GM12878 (cell line): ENCODE data around the gene CLSTN2. TPM values are rescaled to one million over a fixed set of nuclear protein-coding genes. Genes with fewer than 3 reads are reported as not detected.

Source experiments
- ATAC-seq: fragments of 200-7000 bp; cut with Tn5 transposase; 3 replicates; pipeline ENCODE4 v1.9.1; 2020; ENCODE audit warnings: mild to moderate bottlenecking, moderate library complexity
- BruUV-seq: library from RNA; stranded (reverse); fragments of 400-500 nt; replicated peaks from 2 replicates; lab custom pipeline; 2021; lab: Mats Ljungman, UMichigan
- CTCF ChIA-PET: fragments of 300-600 bp; sonication (Branson Sonifier 250); formaldehyde crosslinking; extraction: SDS; loops from one replicate; lab custom pipeline; 2021; ENCODE audit warnings: inconsistent platforms; lab: Yijun Ruan, JAX
- POLR2A ChIA-PET: fragments of 350-600 bp; formaldehyde crosslinking; extraction: SDS; loops from one replicate; lab custom pipeline; 2021; ENCODE audit warnings: inconsistent platforms; lab: Charles Lee
- RAD21 ChIA-PET: fragments of 300-600 bp; sonication (Branson Sonifier 250); formaldehyde crosslinking; loops from one replicate; lab custom pipeline; 2023; ENCODE audit warnings: antibody characterized with exemption; ENCODE audit not compliant: unreplicated experiment; lab: Charles Lee
- SMC1A ChIA-PET: fragments of 300-600 bp; sonication (Branson Sonifier 250); formaldehyde crosslinking; loops from one replicate; lab custom pipeline; 2023; ENCODE audit not compliant: unreplicated experiment, uncharacterized antibody; lab: Charles Lee
- DNase-seq: peaks from one replicate; pipeline ENCODE4 v3.0.0-alpha.2; 2011; ENCODE audit warnings: low read depth, low spot score
- FAIRE-seq: peaks from 3 replicates; lab custom pipeline; 2011; peaks lifted over from hg19 to GRCh38; lab: Jason Lieb, UNC
- H2AFZ ChIP-seq: 2 replicates; pipeline ENCODE4 v1.6.0; 2011; ENCODE audit warnings: low read depth, low read length, control low read depth; ENCODE audit not compliant: control insufficient read depth
- H3K27ac ChIP-seq: 2 replicates; pipeline ENCODE4 v1.5.1; 2011; ENCODE audit warnings: control low read depth; ENCODE audit not compliant: control insufficient read depth, insufficient read depth
- H3K27me3 ChIP-seq, 2 experiments: replicated peaks in 1 of 2; 2 replicates each; pipeline versions ENCODE4 v1.6.0 to v1.6.1; 2011; ENCODE audit warnings: low read length in 1 of 2; ENCODE audit not compliant: control insufficient read depth in 2 of 2, insufficient read depth in 2 of 2
- H3K36me3 ChIP-seq, 2 experiments: 2 replicates each; pipeline ENCODE4 v1.5.1; 2011; ENCODE audit warnings: low read length in 1 of 2; ENCODE audit not compliant: control insufficient read depth in 2 of 2, insufficient read depth in 2 of 2
- H3K4me1 ChIP-seq: 2 replicates; pipeline ENCODE4 v1.6.1; 2011; ENCODE audit warnings: mild to moderate bottlenecking, low read length, moderate library complexity, mixed read lengths; ENCODE audit not compliant: control insufficient read depth, insufficient read depth
- H3K4me2 ChIP-seq: 2 replicates; pipeline ENCODE4 v1.6.0; 2011; ENCODE audit warnings: control low read depth; ENCODE audit not compliant: control insufficient read depth, insufficient read depth
- H3K4me3 ChIP-seq: fragments of 200-600 bp; sonication (generic); 2 replicates; pipeline ENCODE4 v1.5.1; 2016
- H3K79me2 ChIP-seq: 2 replicates; pipeline ENCODE4 v1.6.0; 2011; ENCODE audit warnings: low read length; ENCODE audit not compliant: control insufficient read depth, insufficient read depth
- H3K9ac ChIP-seq: 2 replicates; pipeline ENCODE4 v1.8.0; 2011; ENCODE audit warnings: low read length, control low read depth, mixed read lengths; ENCODE audit not compliant: control insufficient read depth, insufficient read depth
- H3K9me3 ChIP-seq: replicated peaks from 3 replicates; pipeline ENCODE4 v1.5.1; 2011; ENCODE audit warnings: mild to moderate bottlenecking, low read length; ENCODE audit not compliant: control insufficient read depth, insufficient read depth
- H4K20me1 ChIP-seq: 2 replicates; pipeline ENCODE4 v1.6.0; 2011; ENCODE audit not compliant: control insufficient read depth, insufficient read depth
- ATF3 ChIP-seq: IDR thresholded peaks from 2 replicates; pipeline ENCODE4 v1.6.1; 2011; ENCODE audit warnings: low read depth, mild to moderate bottlenecking, low read length, moderate library complexity, borderline replicate concordance; ENCODE audit errors: extremely low read depth
- BCL11A ChIP-seq: IDR thresholded peaks from 2 replicates; pipeline ENCODE4 v1.6.1; 2011; ENCODE audit warnings: low read depth, low read length
- CTCF ChIP-seq, 3 experiments: IDR thresholded peaks in 2 of 3; conservative IDR thresholded peaks in 1 of 3; 2 replicates each; pipeline ENCODE4 v1.5.1; 2011; ENCODE audit warnings: low read depth in 3 of 3, low read length in 3 of 3, mild to moderate bottlenecking in 3 of 3, control low read depth in 2 of 3, moderate library complexity in 2 of 3, inconsistent platforms in 1 of 3, mixed read lengths in 1 of 3; ENCODE audit not compliant: control insufficient read depth in 2 of 3, insufficient read depth in 1 of 3; ENCODE audit errors: extremely low read depth in 1 of 3
- EED ChIP-seq: sonication (generic); IDR thresholded peaks from 2 replicates; pipeline ENCODE4 v1.6.1; 2016; ENCODE audit warnings: antibody characterized with exemption, low read depth
- MEF2B ChIP-seq: fragments of 450-650 bp; IDR thresholded peaks from 2 replicates; pipeline ENCODE4 v1.6.1; 2018; ENCODE audit warnings: mild to moderate bottlenecking, moderate library complexity; ENCODE audit not compliant: partially characterized antibody, poor library complexity, severe bottlenecking
- POLR2A ChIP-seq: IDR thresholded peaks from 2 replicates; pipeline ENCODE4 v1.6.1; 2011; ENCODE audit warnings: low read depth, mild to moderate bottlenecking, low read length
- RAD21 ChIP-seq: IDR thresholded peaks from 2 replicates; pipeline ENCODE4 v1.6.1; 2011; ENCODE audit warnings: mild to moderate bottlenecking, low read depth, low read length, moderate library complexity; ENCODE audit not compliant: insufficient read depth
- RUNX3 ChIP-seq: IDR thresholded peaks from 2 replicates; pipeline ENCODE4 v1.6.1; 2012; ENCODE audit warnings: low read length, inconsistent platforms
- SMARCA5 ChIP-seq: fragments of 450-650 bp; IDR thresholded peaks from 2 replicates; pipeline ENCODE4 v1.6.1; 2017; ENCODE audit warnings: mild to moderate bottlenecking
- SMC3 ChIP-seq: IDR thresholded peaks from 2 replicates; pipeline ENCODE4 v1.6.1; 2011; ENCODE audit warnings: low read length, improper control_type of control experiment, borderline replicate concordance
- SUZ12 ChIP-seq: fragments of 200-600 bp; sonication (generic); IDR thresholded peaks from one replicate; pipeline ENCODE4 v1.6.1; 2018; ENCODE audit warnings: antibody characterized with exemption, mild to moderate bottlenecking; ENCODE audit not compliant: unreplicated experiment
- WGBS: methylation state at CpG from one replicate; pipeline ENCODE4 v1.1.6; 2016; ENCODE audit warnings: low lambda C conversion rate; ENCODE audit not compliant: insufficient replicate concordance, insufficient coverage; ENCODE audit errors: missing lambda C conversion rate; 5-methylcytosine and 5-hydroxymethylcytosine counted together
- in situ Hi-C: fragments of 300-500 bp; cut with MboI; formaldehyde crosslinking; loops from 9 replicates; pipeline ENCODE4 v1.14.3; 2018; ENCODE audit warnings: mixed read lengths
- intact Hi-C: fragments of 100-400 bp; cut with micrococcal nuclease; formaldehyde crosslinking; loops from one replicate; pipeline ENCODE4 v1.14.2; 2022; ENCODE audit not compliant: unreplicated experiment
- polyA plus RNA-seq, 11 experiments: library from polyadenylated mRNA; depleted of rRNA in 4 of 11; unstranded in 6 of 11; stranded (reverse) in 5 of 11; fragments of >200 nt; fragmentation: Nextera tagmentation in 4 of 11; fragmentation: Illumina TruSeq in 1 of 11; extraction: Ambion mirVana in 4 of 11; extraction: Trizol in 1 of 11; gene quantifications; 1 replicate in 1 of 11; 2 replicates in 10 of 11; pipeline versions ENCODE4 v1.2.1 to v1.2.3, GENCODE V29; 2011 to 2016; ENCODE audit warnings: inconsistent platforms in 2 of 11, missing spikeins in 2 of 11, low read depth in 1 of 11
- total RNA-seq, 4 experiments: library from RNA; depleted of rRNA in 3 of 4; stranded (reverse); fragments of >200 nt in 3 of 4; fragmentation: Illumina TruSeq in 1 of 4; extraction: Trizol in 1 of 4; gene quantifications; 2 replicates each; pipeline versions ENCODE4 v1.2.1 to v1.2.3, GENCODE V29; 2013 to 2021

CLSTN2 gene
- total and polyA plus RNA-seq, 10 of the 15 experiments (the other 5 are each of a cell fraction or from before 2014, with no cell fraction given): under 0.01 to 0.10 (median under 0.01) TPM; not detected in 5

GRCh38 chr3:140207541-140207940 lies 272.6 kb downstream of the CLSTN2 start:
- POLR2A ChIA-PET: no interaction called here

GRCh38 chr3:140216249-140216648 lies 281.3 kb downstream of the CLSTN2 start:
- WGBS: 47% methylated on average over 6 of the region's 6 CpGs
- SMC1A ChIA-PET: interaction anchor here (0.7 to 5.7 kb wide), 7 partner anchors 10 to 87 kb away, joined by 3 to 40 read pairs (median 4); no protein-coding TSS in a partner anchor
- Histone ChIP-seq H4K20me1 (no peaks in the 10 kb centered on the region), H3K27me3 (no peaks in the 10 kb centered on the region; a peak in 1 of 4 replicates), H3K79me2 (no peaks in the 10 kb centered on the region), H3K4me1 (no peaks in the 10 kb centered on the region), H3K4me3 (no peak overlapping the region), H3K36me3 (no peaks in the 10 kb centered on the region), H2AFZ (no peak overlapping the region), H3K27ac (no peak overlapping the region), H3K9me3 (no peaks in the 10 kb centered on the region), H3K9ac (no peak overlapping the region), H3K4me2 (no peak overlapping the region)
- RAD21 ChIA-PET: interaction anchor here (4.8 kb wide), 1 partner anchor 88 kb away, joined by 41 read pairs; no protein-coding TSS in a partner anchor
- no peak for FAIRE-seq
- CTCF ChIA-PET: interaction anchor here (0.7 to 8.2 kb wide), 10 partner anchors 10 to 229 kb away, joined by 3 to 72 read pairs (median 3); no protein-coding TSS in a partner anchor
- POLR2A ChIA-PET: no interaction called here
- DNase-seq: no peak
- no TSS peak for BruUV-seq
- in situ Hi-C loops (no loop called here), intact Hi-C loops (loop anchor here (2.0 to 5.0 kb wide), 3 partner anchors 54 to 279 kb away; partner anchors contain the start of gene CLSTN2)
- TF ChIP-seq CTCF (IDR thresholded peaks at IDR 0.05 in 2 of 3, conservative IDR thresholded peaks at IDR 0.05 in 1 of 3; ENCODE audit: control insufficient read depth in 2 of 3, extremely low read depth in 1 of 3, insufficient read depth in 1 of 3, low read depth in 3 of 3, low read length in 3 of 3): peak; percentile 34 to 73 (median 65)
- no peak for TF ChIP-seq BCL11A
- TF ChIP-seq POLR2A: no peak
- TF ChIP-seq SMC3: peak; percentile 49
- TF ChIP-seq RAD21: peak; percentile 46
- no peak for TF ChIP-seq RUNX3
- ATAC-seq: peak; percentile 86

More at GRCh38 chr3:140207541-140207940, 272.6 kb downstream of the CLSTN2 start:
- 2% methylated on average over 2 of the region's 2 CpGs for whole genome bisulfite sequencing
- no TSS peak for BruUV-seq
- FAIRE-seq: no peak
- DNase-seq: no peak
- Histone ChIP-seq H3K79me2 (no peaks in the 10 kb centered on the region), H3K9me3 (no peaks in the 10 kb centered on the region), H3K4me2 (no peak overlapping the region), H3K27me3 (no peaks in the 10 kb centered on the region; a peak in 2 of 4 replicates), H3K4me1 (no peaks in the 10 kb centered on the region), H3K9ac (no peak overlapping the region), H2AFZ (no peak overlapping the region), H4K20me1 (no peaks in the 10 kb centered on the region), H3K36me3 (no peaks in the 10 kb centered on the region), H3K27ac (no peak overlapping the region), H3K4me3 (no peak overlapping the region)
- in situ Hi-C loops (no loop called here), intact Hi-C loops (no loop called here)
- no peak for TF ChIP-seq SUZ12
- no peak for TF ChIP-seq EED
- no peak for TF ChIP-seq MEF2B
- TF ChIP-seq SMARCA5: no peak
- TF ChIP-seq ATF3: no peak
- no peak for TF ChIP-seq RUNX3
- ChIA-PET RAD21 (no interaction called here), CTCF (interaction anchor here (1.5 to 2.7 kb wide), 2 partner anchors 45 to 79 kb away, joined by 4 to 16 read pairs; no protein-coding TSS in a partner anchor), SMC1A (interaction anchor here (0.9 to 1.1 kb wide), 2 partner anchors 23 to 139 kb away, joined by 3 read pairs; no protein-coding TSS in a partner anchor)
- no peak for ATAC-seq
